Ishikawa (cell line): ENCODE results near the gene CMSS1.

ENCODE experiments used
- FOXM1 ChIP-seq: IDR thresholded peaks from 2 replicates; pipeline ENCODE4 v1.6.1; 2012; ENCODE audit warnings: low read depth, borderline replicate concordance
- NFIC ChIP-seq: IDR thresholded peaks from 2 replicates; pipeline ENCODE4 v1.6.1; 2012
- REST ChIP-seq: IDR thresholded peaks from 2 replicates; pipeline ENCODE4 v1.6.1; 2012; ENCODE audit warnings: low read depth, mild to moderate bottlenecking

GRCh38 chr3:100072326-100073048, 254.8 kb downstream of the CMSS1 start:
- TF ChIP-seq REST (no peak), NFIC (no peak), FOXM1 (no peak)
